Islet of Langerhans (tissue), 1 donor: ENCODE results near the gene GLT8D2.

Experiments used
- FAIRE-seq: peaks from one replicate; lab custom pipeline; 2011; peaks lifted over from hg19 to GRCh38; lab: Jason Lieb, UNC

The GLT8D2 gene

GRCh38 chr12:104000807-104001434 lies 49.1 kb downstream of the GLT8D2 start:
- FAIRE-seq, result no peak

- FAIRE-seq, result no peak
Measured at GRCh38 chr12:103998976-103999375, 51.0 kb downstream of the GLT8D2 start.

DNA sequence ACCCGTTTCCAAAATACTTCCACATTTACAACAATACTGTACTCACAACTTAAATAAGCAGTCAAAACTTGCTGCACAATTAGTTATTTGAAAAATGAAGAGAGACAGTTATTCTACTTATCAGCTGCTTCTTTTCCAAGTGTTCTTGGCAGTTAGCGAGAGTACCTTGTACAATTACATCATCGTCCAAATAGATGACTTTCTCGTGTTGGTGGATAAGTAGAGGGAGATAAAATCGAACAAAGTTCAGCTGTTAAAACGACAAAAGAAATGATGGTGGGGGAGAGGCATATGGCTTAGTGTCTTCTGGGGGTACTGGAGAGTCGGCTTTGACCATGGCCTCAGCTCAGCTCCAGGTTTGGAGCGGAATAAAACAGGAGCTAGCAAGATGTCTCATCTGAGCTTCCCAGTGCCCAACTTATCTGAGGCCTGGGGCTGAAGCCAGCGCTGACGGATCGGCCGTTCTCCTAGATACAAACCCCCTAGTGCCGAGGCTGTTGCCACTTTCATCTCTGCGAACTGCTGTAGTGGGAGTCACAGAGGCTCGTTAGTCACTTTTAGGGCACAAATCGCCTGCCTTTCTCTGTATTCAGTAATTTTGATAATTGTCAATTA lies 52.6 kb downstream of the GLT8D2 start:
- no peak for FAIRE-seq

DNA sequence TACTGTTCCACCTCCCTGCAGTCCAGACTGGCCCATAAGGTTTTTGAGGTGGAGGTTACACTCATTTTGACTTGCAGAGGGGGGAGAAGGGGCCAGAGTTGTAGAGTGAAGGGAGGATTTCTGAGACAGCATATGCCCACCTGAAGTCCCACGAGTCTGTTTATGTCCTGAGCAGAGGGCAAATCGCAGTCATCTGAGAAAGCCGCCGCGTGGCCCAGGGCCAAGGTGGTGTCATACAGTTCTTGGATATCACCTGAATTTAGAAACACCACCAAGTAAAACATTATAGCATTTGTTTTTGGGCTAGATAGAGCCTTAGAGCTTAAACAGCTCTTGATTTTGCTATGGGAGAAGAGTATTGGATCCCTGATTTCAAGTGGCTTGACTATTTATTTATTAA lies 53.4 kb downstream of the GLT8D2 start:
- no peak for FAIRE-seq

- no peak for FAIRE-seq
Measured at GRCh38 chr12:103994235-103994634, 55.8 kb downstream of the GLT8D2 start.

- no peak for FAIRE-seq
Measured at GRCh38 chr12:103986829-103987228, 63.2 kb downstream of the GLT8D2 start.

- no peak for FAIRE-seq
Measured at GRCh38 chr12:103978384-103978982, 71.5 kb downstream of the GLT8D2 start.

DNA sequence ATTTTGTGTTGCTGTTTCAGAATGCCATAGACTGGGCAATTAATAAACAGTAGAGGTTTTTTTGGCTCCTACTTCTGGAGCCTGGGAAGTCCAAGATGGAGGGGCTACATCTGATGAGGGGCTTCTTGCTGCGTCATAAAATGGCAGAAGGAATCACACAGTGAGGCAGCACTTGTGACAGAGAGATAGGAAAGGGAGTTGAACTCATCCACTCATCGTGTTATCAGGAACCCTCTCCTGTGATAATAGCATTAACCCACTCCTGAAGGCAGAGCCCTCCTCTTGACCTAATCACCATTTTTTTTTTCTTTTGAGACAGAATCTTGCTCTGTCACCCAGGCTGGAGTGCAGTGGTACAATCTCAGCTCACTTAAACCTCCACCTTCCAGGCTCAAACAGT lies 74.6 kb downstream of the GLT8D2 start:
- no peak for FAIRE-seq

- no peak for FAIRE-seq
Measured at GRCh38 chr12:103973909-103974308, 76.1 kb downstream of the GLT8D2 start.

GRCh38 chr12:103969391-103969790 lies 80.6 kb downstream of the GLT8D2 start:
- FAIRE-seq, result no peak

DNA sequence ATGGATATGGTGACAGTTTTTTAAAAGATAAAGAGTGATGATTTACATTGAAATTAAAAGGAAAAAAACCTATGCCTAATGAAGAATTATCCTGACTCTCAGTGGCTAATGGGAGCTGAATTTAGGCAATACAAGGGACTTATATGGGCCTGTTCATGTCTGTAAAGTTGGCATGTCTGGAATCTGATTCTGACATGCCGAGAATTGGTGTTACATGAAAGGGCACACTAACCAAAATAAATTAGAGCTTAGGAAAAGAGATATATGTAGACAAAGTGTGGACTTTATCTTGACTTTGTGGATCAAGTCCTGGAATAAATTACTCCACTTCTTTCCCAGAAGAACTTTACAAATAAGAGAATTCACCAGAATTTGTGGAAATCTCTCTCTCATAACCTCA lies 83.3 kb downstream of the GLT8D2 start:
- no peak for FAIRE-seq

GRCh38 chr12:103965590-103966504 lies 84.1 kb downstream of the GLT8D2 start, which contains the start of gene TDG:
TSS of gene TDG (plus strand) at chr12:103965872. CDS start at chr12:103966038, 166 bp downstream.
- no peak for FAIRE-seq

DNA sequence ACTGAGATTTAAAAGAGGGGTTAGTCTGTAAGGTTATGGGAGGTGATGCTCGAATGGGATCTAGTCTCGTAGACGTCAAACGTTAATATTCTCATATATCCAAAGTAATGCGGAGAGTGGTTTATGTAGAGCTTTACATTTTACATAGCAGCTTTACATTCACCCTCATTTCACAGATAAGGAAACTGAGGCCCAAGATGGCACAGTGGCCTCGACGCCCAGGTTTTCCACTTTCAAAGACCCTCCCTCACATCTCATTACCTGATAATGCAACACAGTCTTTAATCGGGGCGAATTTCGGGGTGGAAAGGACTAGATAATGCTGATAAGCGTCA lies 84.8 kb downstream of the GLT8D2 start:
- FAIRE-seq, result no peak

DNA sequence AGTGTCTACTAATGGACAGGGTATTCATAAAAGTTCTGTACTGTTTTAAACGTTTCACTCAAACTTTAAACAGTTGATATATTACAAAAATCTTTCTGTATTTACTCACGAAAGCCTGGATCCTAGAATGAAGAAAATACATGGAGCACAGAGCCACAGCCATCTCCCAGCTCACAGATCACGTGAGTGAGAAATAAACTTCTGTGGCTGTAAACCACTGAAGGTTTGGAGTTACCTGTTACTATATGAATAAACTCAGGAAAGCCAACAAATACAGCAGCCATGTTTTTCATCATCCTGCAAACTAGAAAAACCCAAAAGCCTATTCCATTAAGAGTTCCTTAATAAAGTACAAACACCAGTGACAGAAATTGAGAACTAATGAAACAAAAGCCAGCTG lies 85.2 kb downstream of the GLT8D2 start:
- FAIRE-seq, result no peak

- FAIRE-seq, result no peak
Measured at GRCh38 chr12:103962493-103962892, 87.5 kb downstream of the GLT8D2 start.

GRCh38 chr12:103960616-103961227 lies 89.3 kb downstream of the GLT8D2 start:
- no peak for FAIRE-seq

DNA sequence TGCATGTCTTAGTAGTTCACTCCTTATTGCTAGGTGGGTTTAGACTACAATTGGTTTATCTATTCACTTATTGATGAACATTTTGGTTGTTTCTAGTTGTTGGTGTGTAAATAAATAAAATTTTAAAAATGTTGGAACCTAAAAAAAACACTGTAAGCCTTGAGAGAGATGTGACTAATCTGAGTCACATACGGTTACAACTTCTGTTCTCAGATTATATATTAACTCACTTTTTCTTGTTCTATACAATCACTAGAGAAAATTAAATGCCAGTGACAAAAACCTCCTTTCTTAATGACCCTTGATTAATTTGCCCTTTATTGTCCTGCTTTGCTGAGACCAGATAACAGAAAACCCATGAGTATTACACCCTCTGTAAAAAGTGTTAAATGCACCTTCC lies 91.4 kb downstream of the GLT8D2 start:
- no peak for FAIRE-seq

DNA sequence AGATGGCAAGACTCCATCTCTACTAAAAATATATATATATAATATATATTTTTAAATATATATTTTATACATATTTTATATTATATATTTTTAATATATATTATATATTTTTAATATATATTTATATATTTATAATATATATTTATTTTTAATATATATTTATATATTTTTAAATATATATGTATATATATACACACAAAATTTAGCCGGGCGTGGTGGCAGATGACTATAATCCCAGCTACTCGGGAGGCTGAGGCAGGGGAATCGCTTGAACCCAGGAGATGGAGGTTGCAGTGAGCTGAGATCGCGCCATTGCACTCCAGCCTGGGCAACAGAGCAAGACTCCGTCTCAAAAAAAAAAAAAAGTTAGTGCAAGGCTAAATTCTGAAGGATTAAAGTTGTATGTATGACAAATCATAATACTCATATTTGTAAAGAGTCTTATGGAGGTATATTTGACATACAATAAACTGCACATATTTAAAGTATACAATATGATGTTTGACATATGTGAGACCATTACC lies 92.1 kb downstream of the GLT8D2 start:
- no peak for FAIRE-seq

GRCh38 chr12:103956509-103957027 lies 93.4 kb downstream of the GLT8D2 start:
- no peak for FAIRE-seq

DNA sequence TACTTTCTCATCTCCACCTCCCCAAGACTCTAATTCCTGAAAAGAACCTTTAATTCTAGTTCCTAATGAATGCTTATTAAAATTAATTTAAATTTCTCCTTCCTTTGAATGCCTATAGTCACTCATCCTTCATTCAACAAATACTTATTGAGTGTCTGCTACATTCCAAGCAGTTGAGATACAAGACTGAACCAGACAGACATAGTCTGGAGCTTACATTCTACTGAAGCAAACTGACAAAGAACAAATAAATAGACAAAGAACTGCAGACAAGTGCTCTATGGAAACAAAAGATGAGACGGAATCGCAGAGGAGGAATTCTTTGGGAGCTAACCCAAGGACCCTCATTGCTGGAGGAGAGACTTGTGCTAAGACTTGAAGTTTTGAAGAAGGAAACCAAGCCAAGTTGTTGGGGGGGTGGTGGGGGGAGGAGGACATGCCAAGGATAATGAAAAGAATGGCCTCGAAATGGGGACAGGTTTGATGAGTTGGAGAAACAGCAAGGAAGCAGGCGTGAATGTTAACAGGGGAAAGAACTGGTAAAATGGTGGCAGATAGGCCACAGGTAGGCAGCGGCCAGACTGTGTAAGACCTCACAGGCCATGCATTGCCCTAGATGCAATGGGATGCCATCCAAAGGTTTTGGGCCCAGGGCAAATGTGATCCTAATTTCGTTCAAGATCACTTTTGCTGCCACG lies 94.0 kb downstream of the GLT8D2 start:
- FAIRE-seq, result no peak

- FAIRE-seq, result no peak
Measured at GRCh38 chr12:103952497-103952896, 97.5 kb downstream of the GLT8D2 start.
